Measurements from ENCODE around the gene ZBTB20.

ZBTB20 gene

DNA sequence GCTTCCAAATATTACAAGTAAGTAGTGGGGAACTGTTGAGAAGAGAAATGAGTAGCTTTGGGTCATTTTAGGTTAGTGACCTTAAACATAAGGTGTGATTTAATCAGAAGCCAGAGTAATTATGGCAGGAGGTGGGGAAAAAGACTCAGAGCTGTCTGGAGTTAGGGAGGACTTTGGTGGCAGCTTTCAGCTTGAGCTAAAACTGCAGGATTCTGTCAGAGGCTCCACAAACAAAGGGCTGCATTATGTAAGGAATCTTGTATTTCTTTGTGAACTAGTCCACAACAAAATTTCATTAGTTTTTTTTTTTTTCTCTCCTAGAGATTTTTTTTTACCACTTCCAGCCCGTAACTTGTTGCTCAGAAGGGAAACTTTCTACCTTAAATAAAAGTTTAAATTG is 507.9 kb downstream of the ZBTB20 start:
- TF ChIP-seq, protein P1, sequence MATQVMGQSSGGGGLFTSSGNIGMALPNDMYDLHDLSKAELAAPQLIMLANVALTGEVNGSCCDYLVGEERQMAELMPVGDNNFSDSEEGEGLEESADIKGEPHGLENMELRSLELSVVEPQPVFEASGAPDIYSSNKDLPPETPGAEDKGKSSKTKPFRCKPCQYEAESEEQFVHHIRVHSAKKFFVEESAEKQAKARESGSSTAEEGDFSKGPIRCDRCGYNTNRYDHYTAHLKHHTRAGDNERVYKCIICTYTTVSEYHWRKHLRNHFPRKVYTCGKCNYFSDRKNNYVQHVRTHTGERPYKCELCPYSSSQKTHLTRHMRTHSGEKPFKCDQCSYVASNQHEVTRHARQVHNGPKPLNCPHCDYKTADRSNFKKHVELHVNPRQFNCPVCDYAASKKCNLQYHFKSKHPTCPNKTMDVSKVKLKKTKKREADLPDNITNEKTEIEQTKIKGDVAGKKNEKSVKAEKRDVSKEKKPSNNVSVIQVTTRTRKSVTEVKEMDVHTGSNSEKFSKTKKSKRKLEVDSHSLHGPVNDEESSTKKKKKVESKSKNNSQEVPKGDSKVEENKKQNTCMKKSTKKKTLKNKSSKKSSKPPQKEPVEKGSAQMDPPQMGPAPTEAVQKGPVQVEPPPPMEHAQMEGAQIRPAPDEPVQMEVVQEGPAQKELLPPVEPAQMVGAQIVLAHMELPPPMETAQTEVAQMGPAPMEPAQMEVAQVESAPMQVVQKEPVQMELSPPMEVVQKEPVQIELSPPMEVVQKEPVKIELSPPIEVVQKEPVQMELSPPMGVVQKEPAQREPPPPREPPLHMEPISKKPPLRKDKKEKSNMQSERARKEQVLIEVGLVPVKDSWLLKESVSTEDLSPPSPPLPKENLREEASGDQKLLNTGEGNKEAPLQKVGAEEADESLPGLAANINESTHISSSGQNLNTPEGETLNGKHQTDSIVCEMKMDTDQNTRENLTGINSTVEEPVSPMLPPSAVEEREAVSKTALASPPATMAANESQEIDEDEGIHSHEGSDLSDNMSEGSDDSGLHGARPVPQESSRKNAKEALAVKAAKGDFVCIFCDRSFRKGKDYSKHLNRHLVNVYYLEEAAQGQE (IDR thresholded peaks at IDR 0.05; ENCODE audit: insufficient read depth in 1 of 2, low read depth in 2 of 2, low read length in 2 of 2) = no peak
- TF ChIP-seq SIN3A (IDR thresholded peaks at IDR 0.05; ENCODE audit: borderline replicate concordance, insufficient read depth, low read length) (no peak), FOXP2 (optimal IDR thresholded peaks at IDR 0.05; ENCODE audit: borderline replicate concordance, extremely low read depth, extremely low read length, insufficient read depth) (no peak), TAF1 (IDR thresholded peaks at IDR 0.05; ENCODE audit: borderline replicate concordance, insufficient read depth, low read length) (no peak), POLR2AphosphoS5 (IDR thresholded peaks at IDR 0.05; ENCODE audit: low read depth, low read length) (no peak)

DNA sequence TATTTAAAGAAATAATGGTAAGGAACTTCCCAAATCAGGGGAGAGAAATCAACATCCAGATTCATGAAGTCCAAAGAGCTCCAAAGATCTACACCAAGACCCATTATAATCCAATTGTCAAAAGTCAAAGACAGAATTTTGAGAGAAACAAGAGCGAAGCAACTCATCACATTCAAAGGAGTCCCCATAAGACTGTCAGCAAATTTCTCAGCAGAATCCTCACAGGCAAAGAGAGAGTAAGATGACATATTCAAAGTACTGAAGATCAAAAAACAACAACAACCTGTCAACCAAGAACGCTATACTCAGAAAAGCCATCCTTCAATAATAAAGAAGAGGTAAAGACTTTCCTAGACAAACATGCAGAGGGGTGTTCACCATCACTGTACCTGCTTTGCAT is 511.2 kb downstream of the ZBTB20 start:
- TF ChIP-seq TAF1 (IDR thresholded peaks at IDR 0.05; ENCODE audit: borderline replicate concordance, insufficient read depth, low read length) (no peak), POLR2AphosphoS5 (IDR thresholded peaks at IDR 0.05; ENCODE audit: low read depth, low read length) (no peak), FOXP2 (optimal IDR thresholded peaks at IDR 0.05; ENCODE audit: borderline replicate concordance, extremely low read depth, extremely low read length, insufficient read depth) (no peak), SIN3A (IDR thresholded peaks at IDR 0.05; ENCODE audit: borderline replicate concordance, insufficient read depth, low read length) (no peak)
- TF ChIP-seq, protein P1 (IDR thresholded peaks at IDR 0.05; ENCODE audit: insufficient read depth in 1 of 2, low read depth in 2 of 2, low read length in 2 of 2) = no peak

DNA sequence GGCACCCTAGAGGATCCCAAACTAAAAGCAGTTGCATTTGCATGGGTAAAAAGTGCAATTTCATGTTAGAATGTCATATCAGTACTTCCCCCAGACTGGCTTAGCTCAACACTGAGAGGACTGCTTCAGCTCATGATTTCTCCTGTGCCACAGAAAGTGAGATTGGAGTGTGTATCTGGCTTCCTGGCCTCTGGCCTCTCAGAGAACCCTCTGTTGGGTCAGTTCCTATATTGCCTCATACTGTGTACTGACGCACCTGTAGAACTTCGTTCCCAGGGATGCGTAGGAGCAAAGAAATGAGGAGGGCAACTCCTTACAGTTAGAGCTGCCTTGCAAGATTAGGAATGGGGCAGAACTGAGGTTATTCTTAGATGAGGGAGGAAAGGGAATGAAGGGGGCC is 512.5 kb downstream of the ZBTB20 start:
- TF ChIP-seq, protein P1 (IDR thresholded peaks at IDR 0.05; ENCODE audit: insufficient read depth in 1 of 2, low read depth in 2 of 2, low read length in 2 of 2) = no peak
- no peak for TF ChIP-seq SIN3A (IDR thresholded peaks at IDR 0.05; ENCODE audit: borderline replicate concordance, insufficient read depth, low read length)
- no peak for TF ChIP-seq TAF1 (IDR thresholded peaks at IDR 0.05; ENCODE audit: borderline replicate concordance, insufficient read depth, low read length)
- TF ChIP-seq FOXP2 (optimal IDR thresholded peaks at IDR 0.05; ENCODE audit: borderline replicate concordance, extremely low read depth, extremely low read length, insufficient read depth) = no peak
- no peak for TF ChIP-seq POLR2AphosphoS5 (IDR thresholded peaks at IDR 0.05; ENCODE audit: low read depth, low read length)

DNA sequence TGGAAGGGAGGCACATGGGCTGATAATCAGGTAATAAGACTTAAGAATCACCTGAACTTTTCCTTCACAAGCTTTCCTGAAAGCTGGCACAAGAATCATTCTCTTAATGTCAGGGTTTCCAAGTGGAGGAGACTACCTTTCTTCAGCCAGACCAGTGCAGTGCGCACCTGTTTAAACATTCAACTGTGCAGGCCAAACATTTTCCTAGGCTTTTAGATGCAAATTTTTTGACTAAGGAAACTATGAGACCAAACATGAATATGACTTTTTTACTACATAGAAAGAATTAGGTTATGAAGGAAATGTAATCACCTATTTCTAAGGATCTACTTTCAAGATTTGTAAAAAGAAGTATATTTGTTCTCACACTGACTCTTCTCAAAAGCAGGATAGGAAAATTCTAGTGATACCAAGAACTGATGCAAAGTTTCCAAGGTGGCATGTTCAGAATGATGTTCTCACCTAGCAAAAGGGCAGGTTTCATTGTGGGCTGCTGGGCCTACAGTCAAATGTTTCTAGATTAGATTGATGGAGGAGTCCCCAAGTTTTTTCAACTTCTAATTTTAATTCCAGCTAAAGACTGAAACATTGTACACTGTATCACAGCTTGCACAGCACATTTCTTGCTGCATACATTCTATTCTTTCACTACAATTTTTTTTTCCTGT is 514.2 kb downstream of the ZBTB20 start:
- TF ChIP-seq TAF1 (IDR thresholded peaks at IDR 0.05; ENCODE audit: borderline replicate concordance, insufficient read depth, low read length) (no peak), SIN3A (IDR thresholded peaks at IDR 0.05; ENCODE audit: borderline replicate concordance, insufficient read depth, low read length) (no peak), FOXP2 (optimal IDR thresholded peaks at IDR 0.05; ENCODE audit: borderline replicate concordance, extremely low read depth, extremely low read length, insufficient read depth) (no peak), POLR2AphosphoS5 (IDR thresholded peaks at IDR 0.05; ENCODE audit: low read depth, low read length) (no peak)
- TF ChIP-seq, protein P1 (IDR thresholded peaks at IDR 0.05; ENCODE audit: insufficient read depth in 1 of 2, low read depth in 2 of 2, low read length in 2 of 2) = no peak
